Measurements from ENCODE around the gene OOSP4A. TPM values are rescaled to one million over a fixed set of nuclear protein-coding genes. Genes with fewer than 3 reads are reported as not detected.

Gene OOSP4A
- total RNA-seq, 4 donors from 2014 or later = not detected

Other genes starting within 250 kb of the OOSP4A start
- 10 to 100 TPM; 16.3 to 24.0 (median 22.3) TPM for gene STX3, start 208.7 kb upstream of the OOSP4A start, total RNA-seq
- gene MRPL16, start 153.3 kb upstream of the OOSP4A start, total RNA-seq = 10 to 100 TPM; 47.9 to 58.6 (median 52.1) TPM
- not detected for gene CBLIF, start 118.5 kb upstream of the OOSP4A start, total RNA-seq
- gene TCN1, start 97.5 kb upstream of the OOSP4A start, total RNA-seq = under 1 TPM in 1 of 4 donors, not detected in 3; 0.66 TPM
- gene OOSP3, start 85.3 kb upstream of the OOSP4A start, total RNA-seq = not detected
- gene OOSP1, start 25.6 kb upstream of the OOSP4A start, total RNA-seq = not detected
- gene OOSP4B, start 53.1 kb downstream of the OOSP4A start, total RNA-seq = not detected
- gene OOSP2, start 76.4 kb downstream of the OOSP4A start, total RNA-seq = not detected
- gene MS4A3, start 92.6 kb downstream of the OOSP4A start, total RNA-seq = not detected
- gene MS4A2, start 124.6 kb downstream of the OOSP4A start, total RNA-seq = 1 to 10 TPM in 3 of 4 donors, under 1 TPM in 1; 0.32 to 6.0 (median 2.6) TPM
- gene MS4A6A, start 219.1 kb downstream of the OOSP4A start, total RNA-seq = 100 to 1,000 TPM in 1 of 4 donors, 10 to 100 TPM in 3; 47.4 to 143 (median 58.3) TPM